ENCODE data around the gene KCNH4.

Gene KCNH4

GRCh38 chr17:42183741-42184711 is 3.1 kb upstream of the KCNH4 start:
- Histone ChIP-seq H3K9me3 (ENCODE audit: insufficient read depth, low read depth, low read length) (no peaks in the 10 kb centered on the region), H3K4me1 (ENCODE audit: insufficient read depth, low read length) (no peaks in the 10 kb centered on the region), H3K27ac (ENCODE audit: low read depth, low read length) (no peak overlapping the region; the same call in 1 of the 2 replicates), H3K27me3 (ENCODE audit: insufficient read depth, low read length) (peaks cover 60% of the 10 kb centered on the region), H3K36me3 (ENCODE audit: insufficient read depth, low read length) (no peaks in the 10 kb centered on the region), H3K9ac (ENCODE audit: low read depth, low read length) (0 out of 2 replicates have a peak overlapping the region, but pooled peaks have one; percentile 34), H3K4me3 (ENCODE audit: low read length) (peak overlapping the region; percentile 67)
- 13% methylated on average over 83 of the region's 83 CpGs for WGBS

GRCh38 chr17:42182927-42183734 is 2.2 kb upstream of the KCNH4 start:
- no peaks in the 10 kb centered on the region for H3K4me1 ChIP-seq (ENCODE audit: insufficient read depth, low read length)
- no peaks in the 10 kb centered on the region for H3K9me3 ChIP-seq (ENCODE audit: insufficient read depth, low read depth, low read length)
- WGBS = 67% methylated on average over 9 of the region's 9 CpGs
- H3K4me3 ChIP-seq (ENCODE audit: low read length) = peak overlapping the region; percentile 67
- peaks cover 60% of the 10 kb centered on the region for H3K27me3 ChIP-seq (ENCODE audit: insufficient read depth, low read length)
- no peak overlapping the region for H3K9ac ChIP-seq (ENCODE audit: low read depth, low read length)
- H3K36me3 ChIP-seq (ENCODE audit: insufficient read depth, low read length) = no peaks in the 10 kb centered on the region
- H3K27ac ChIP-seq (ENCODE audit: low read depth, low read length) = no peak overlapping the region

DNA sequence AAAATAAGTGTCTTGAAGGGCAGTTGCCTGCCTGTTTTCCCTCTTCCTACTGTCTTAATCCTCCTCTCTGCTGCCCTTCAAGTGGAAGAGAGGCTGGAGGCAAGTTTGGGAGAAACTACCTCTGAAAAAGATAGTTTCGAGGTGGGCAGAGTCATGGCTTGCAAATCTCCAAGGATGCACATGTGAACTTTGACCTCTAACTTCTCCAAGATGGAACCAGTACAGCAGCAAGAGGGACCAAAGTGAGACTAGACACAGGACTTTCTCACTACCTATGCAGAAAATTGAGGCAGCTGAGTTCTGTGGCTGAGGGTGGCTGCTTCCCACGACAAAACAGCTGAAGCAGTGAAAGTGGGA is 887 bp upstream of the KCNH4 start:
- 83% methylated on average over 2 of the region's 2 CpGs for WGBS
- peaks cover 60% of the 10 kb centered on the region for H3K27me3 ChIP-seq (ENCODE audit: insufficient read depth, low read length)
- no peaks in the 10 kb centered on the region for H3K36me3 ChIP-seq (ENCODE audit: insufficient read depth, low read length)
- H3K9ac ChIP-seq (ENCODE audit: low read depth, low read length) = no peak overlapping the region
- H3K9me3 ChIP-seq (ENCODE audit: insufficient read depth, low read depth, low read length) = no peaks in the 10 kb centered on the region
- no peaks in the 10 kb centered on the region for H3K4me1 ChIP-seq (ENCODE audit: insufficient read depth, low read length)
- H3K4me3 ChIP-seq (ENCODE audit: low read length) = no peak overlapping the region
- H3K27ac ChIP-seq (ENCODE audit: low read depth, low read length) = no peak overlapping the region

- no peak overlapping the region for H3K27ac ChIP-seq (ENCODE audit: low read depth, low read length)
Observed at GRCh38 chr17:42180411-42180921, 476 bp downstream of the KCNH4 start.

DNA sequence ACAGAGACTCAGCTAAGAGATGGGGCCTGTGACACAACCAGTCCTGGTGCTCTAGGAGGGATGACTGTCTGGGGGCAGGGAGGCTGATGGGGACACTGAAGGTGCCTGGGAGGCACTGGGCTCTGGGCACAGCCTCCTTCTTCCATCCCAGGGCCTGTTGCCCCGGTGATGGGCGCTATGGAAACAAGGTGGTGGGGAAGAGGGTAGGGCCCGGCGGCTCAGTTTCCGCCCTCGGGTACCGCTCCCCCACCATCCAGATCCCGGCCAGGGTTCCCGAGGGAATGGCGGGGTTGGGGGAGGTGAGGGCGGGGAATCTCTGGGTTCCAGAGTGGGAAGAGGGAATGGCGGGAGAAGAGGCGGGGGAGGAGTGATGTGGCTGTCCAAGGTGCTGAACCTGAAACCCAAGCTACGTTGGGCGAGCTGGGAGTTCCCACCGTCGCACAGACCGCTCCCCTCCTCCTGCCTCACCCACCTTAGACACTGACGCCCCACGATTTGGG is 981 bp downstream of the KCNH4 start:
- H3K36me3 ChIP-seq (ENCODE audit: insufficient read depth, low read length) = no peaks in the 10 kb centered on the region
- peaks cover 50% of the 10 kb centered on the region for H3K27me3 ChIP-seq (ENCODE audit: insufficient read depth, low read length)
- no peaks in the 10 kb centered on the region for H3K9me3 ChIP-seq (ENCODE audit: insufficient read depth, low read depth, low read length)
- no peak overlapping the region for H3K9ac ChIP-seq (ENCODE audit: low read depth, low read length)
- 0% methylated on average over 18 of the region's 20 CpGs for WGBS
- no peaks in the 10 kb centered on the region for H3K4me1 ChIP-seq (ENCODE audit: insufficient read depth, low read length)
- H3K27ac ChIP-seq (ENCODE audit: low read depth, low read length) = no peak overlapping the region
- H3K4me3 ChIP-seq (ENCODE audit: low read length) = peak overlapping the region; percentile 58

More at GRCh38 chr17:42180411-42180921, 476 bp downstream of the KCNH4 start:
- 1% methylated on average over 33 of the region's 33 CpGs for WGBS
- Histone ChIP-seq H3K9ac (ENCODE audit: low read depth, low read length) (no peak overlapping the region), H3K9me3 (ENCODE audit: insufficient read depth, low read depth, low read length) (no peaks in the 10 kb centered on the region), H3K4me3 (ENCODE audit: low read length) (peak overlapping the region; percentile 58), H3K4me1 (ENCODE audit: insufficient read depth, low read length) (no peaks in the 10 kb centered on the region), H3K36me3 (ENCODE audit: insufficient read depth, low read length) (no peaks in the 10 kb centered on the region), H3K27me3 (ENCODE audit: insufficient read depth, low read length) (peaks cover 55% of the 10 kb centered on the region)

- H3K36me3 ChIP-seq (ENCODE audit: insufficient read depth, low read length) = no peaks in the 10 kb centered on the region
- no peaks in the 10 kb centered on the region for H3K9me3 ChIP-seq (ENCODE audit: insufficient read depth, low read depth, low read length)
- no peak overlapping the region for H3K27ac ChIP-seq (ENCODE audit: low read depth, low read length)
- H3K4me1 ChIP-seq (ENCODE audit: insufficient read depth, low read length) = no peaks in the 10 kb centered on the region
- no peak overlapping the region for H3K9ac ChIP-seq (ENCODE audit: low read depth, low read length)
- no peak overlapping the region for H3K4me3 ChIP-seq (ENCODE audit: low read length)
- 63% methylated on average over 1 of the region's 1 CpG for WGBS
- H3K27me3 ChIP-seq (ENCODE audit: insufficient read depth, low read length) = peaks cover 43% of the 10 kb centered on the region
Observed at GRCh38 chr17:42179335-42179734, 1.6 kb downstream of the KCNH4 start.

- Histone ChIP-seq H3K36me3 (ENCODE audit: insufficient read depth, low read length) (no peaks in the 10 kb centered on the region), H3K4me3 (ENCODE audit: low read length) (no peak overlapping the region), H3K4me1 (ENCODE audit: insufficient read depth, low read length) (no peaks in the 10 kb centered on the region), H3K9ac (ENCODE audit: low read depth, low read length) (no peak overlapping the region), H3K27ac (ENCODE audit: low read depth, low read length) (no peak overlapping the region), H3K9me3 (ENCODE audit: insufficient read depth, low read depth, low read length) (no peaks in the 10 kb centered on the region), H3K27me3 (ENCODE audit: insufficient read depth, low read length) (peaks cover 40% of the 10 kb centered on the region)
- WGBS = 57% methylated on average over 14 of the region's 14 CpGs
Observed at GRCh38 chr17:42178817-42179216, 2.1 kb downstream of the KCNH4 start.

DNA sequence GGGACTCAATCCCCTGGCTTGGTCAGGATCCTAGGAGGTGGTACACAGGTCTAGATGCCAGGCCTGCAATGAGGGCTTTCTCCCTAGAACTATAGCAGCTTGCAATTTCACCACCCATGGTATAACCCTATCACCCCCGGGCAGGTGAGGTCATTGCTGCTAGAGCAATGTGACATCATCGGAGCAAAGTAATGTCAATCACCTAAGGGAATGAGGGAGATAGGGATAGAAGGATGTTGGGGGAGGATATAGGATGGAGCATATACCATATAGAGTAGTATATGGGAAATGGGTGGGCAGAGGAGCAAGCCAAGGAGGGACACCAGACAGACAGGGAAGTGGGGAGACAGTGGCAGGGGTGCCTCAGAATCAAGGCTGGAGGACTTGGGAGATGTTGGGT is 3.3 kb downstream of the KCNH4 start:
- H3K9ac ChIP-seq (ENCODE audit: low read depth, low read length) = no peak overlapping the region
- H3K27me3 ChIP-seq (ENCODE audit: insufficient read depth, low read length) = peaks cover 28% of the 10 kb centered on the region
- no peaks in the 10 kb centered on the region for H3K4me1 ChIP-seq (ENCODE audit: insufficient read depth, low read length)
- H3K27ac ChIP-seq (ENCODE audit: low read depth, low read length) = no peak overlapping the region
- H3K36me3 ChIP-seq (ENCODE audit: insufficient read depth, low read length) = no peaks in the 10 kb centered on the region
- H3K4me3 ChIP-seq (ENCODE audit: low read length) = no peak overlapping the region
- WGBS = 87% methylated on average over 2 of the region's 2 CpGs
- no peaks in the 10 kb centered on the region for H3K9me3 ChIP-seq (ENCODE audit: insufficient read depth, low read depth, low read length)

- Histone ChIP-seq H3K9me3 (ENCODE audit: insufficient read depth, low read depth, low read length) (no peaks in the 10 kb centered on the region), H3K4me1 (ENCODE audit: insufficient read depth, low read length) (no peaks in the 10 kb centered on the region), H3K27ac (ENCODE audit: low read depth, low read length) (no peak overlapping the region), H3K27me3 (ENCODE audit: insufficient read depth, low read length) (no peaks in the 10 kb centered on the region), H3K36me3 (ENCODE audit: insufficient read depth, low read length) (no peaks in the 10 kb centered on the region), H3K9ac (ENCODE audit: low read depth, low read length) (no peak overlapping the region), H3K4me3 (ENCODE audit: low read length) (no peak overlapping the region)
- WGBS = 89% methylated on average over 14 of the region's 14 CpGs
Observed at GRCh38 chr17:42174126-42174783, 6.7 kb downstream of the KCNH4 start.

- H3K4me1 ChIP-seq (ENCODE audit: insufficient read depth, low read length) = no peaks in the 10 kb centered on the region
- H3K4me3 ChIP-seq (ENCODE audit: low read length) = no peak overlapping the region
- no peak overlapping the region for H3K27ac ChIP-seq (ENCODE audit: low read depth, low read length)
- no peaks in the 10 kb centered on the region for H3K36me3 ChIP-seq (ENCODE audit: insufficient read depth, low read length)
- WGBS = 65% methylated on average over 11 of the region's 11 CpGs
- no peaks in the 10 kb centered on the region for H3K9me3 ChIP-seq (ENCODE audit: insufficient read depth, low read depth, low read length)
- no peaks in the 10 kb centered on the region for H3K27me3 ChIP-seq (ENCODE audit: insufficient read depth, low read length)
- H3K9ac ChIP-seq (ENCODE audit: low read depth, low read length) = no peak overlapping the region
Observed at GRCh38 chr17:42171831-42172230, 9.1 kb downstream of the KCNH4 start.

All from HUES64 (cell line).